Activated CD4-positive, alpha-beta memory T cell treated with anti-CD3 and anti-CD28 coated beads for 36 hours (primary cell): ENCODE measurements around the gene TRERF1. TPM values are rescaled to one million over a fixed set of nuclear protein-coding genes. Genes with fewer than 3 reads are reported as not detected.

Experiments used
- CTCF ChIA-PET: fragments of 350-600 bp; sonication (Branson Sonifier 250); formaldehyde crosslinking; loops from one replicate; lab custom pipeline; 2021; ENCODE audit warnings: antibody characterized with exemption, inconsistent platforms; lab: Charles Lee
- POLR2A ChIA-PET: fragments of 350-600 bp; sonication (Branson Sonifier 250); formaldehyde crosslinking; loops from one replicate; lab custom pipeline; 2021; ENCODE audit warnings: antibody characterized with exemption; lab: Charles Lee
- DNase-seq: peaks from one replicate; pipeline ENCODE4 v3.0.0-alpha.2; 2020
- H3K27ac Mint-ChIP-seq: one replicate; pipeline ENCODE4 v1.8.0; 2021; ENCODE audit warnings: mixed read lengths
- H3K27me3 Mint-ChIP-seq: one replicate; pipeline ENCODE4 v1.8.0; 2021; ENCODE audit warnings: mixed read lengths
- H3K36me3 Mint-ChIP-seq: one replicate; pipeline ENCODE4 v1.8.0; 2021; ENCODE audit warnings: mixed read lengths
- H3K4me1 Mint-ChIP-seq: one replicate; pipeline ENCODE4 v1.8.0; 2021; ENCODE audit warnings: low read depth, mixed read lengths
- H3K4me3 Mint-ChIP-seq: one replicate; pipeline ENCODE4 v1.8.0; 2021; ENCODE audit warnings: mild to moderate bottlenecking, mixed read lengths
- H3K9me3 Mint-ChIP-seq: one replicate; pipeline ENCODE4 v1.8.0; 2021; ENCODE audit warnings: mixed read lengths
- intact Hi-C: fragments of 100-400 bp; cut with micrococcal nuclease; formaldehyde crosslinking; loops from one replicate; pipeline ENCODE4 v1.15.1; 2023
- total RNA-seq, 2 experiments: library from RNA; stranded (reverse); gene quantifications; one replicate each; pipeline ENCODE4 v1.2.3, GENCODE V29; 2021

The TRERF1 gene
- total RNA-seq, 2 experiments from 2014 or later, result 16.3 to 16.7 TPM

DNA sequence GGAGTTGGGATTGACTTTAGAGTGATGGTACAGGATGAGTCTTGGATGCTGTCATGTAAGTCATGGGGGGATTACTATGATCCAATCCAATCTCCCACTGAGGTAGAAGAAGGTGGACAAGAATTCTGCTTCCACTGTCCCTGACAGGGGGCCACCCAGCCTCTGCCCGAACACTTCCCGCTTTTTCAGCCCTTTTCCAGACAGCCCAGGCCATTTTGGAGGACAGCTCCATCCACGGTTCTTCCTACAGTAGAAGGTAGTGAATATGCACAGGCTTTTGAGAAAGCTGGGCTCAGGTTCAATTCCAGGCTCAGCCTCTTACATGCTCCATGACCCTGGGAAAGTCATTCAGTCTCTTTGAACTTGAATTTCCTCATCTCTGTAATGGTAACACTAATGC is 31.0 kb downstream of the TRERF1 start:
- ChIA-PET POLR2A (no interaction called here), CTCF (no interaction called here)
- H3K27ac Mint-ChIP-seq, result no peak overlapping the region
- no peaks in the 10 kb centered on the region for H3K9me3 Mint-ChIP-seq
- DNase-seq, result no peak
- no peak overlapping the region for H3K4me3 Mint-ChIP-seq
- H3K27me3 Mint-ChIP-seq, result no peaks in the 10 kb centered on the region
- peaks cover 68% of the 10 kb centered on the region for H3K4me1 Mint-ChIP-seq
- H3K36me3 Mint-ChIP-seq, result no peaks in the 10 kb centered on the region
- intact Hi-C loops, result loop anchor here (5.0 kb wide), 1 partner anchor 102 kb away; no protein-coding TSS in a partner anchor

GRCh38 chr6:42419490-42420280 is 32.0 kb downstream of the TRERF1 start:
- intact Hi-C loops, result loop anchor here (5.0 kb wide), 1 partner anchor 103 kb away; no protein-coding TSS in a partner anchor
- no peak for DNase-seq
- no peak overlapping the region for H3K4me3 Mint-ChIP-seq
- POLR2A ChIA-PET, result interaction anchor here (1.9 kb wide), 1 partner anchor 29 kb away, joined by 6 read pairs; no protein-coding TSS in a partner anchor
- no peaks in the 10 kb centered on the region for H3K36me3 Mint-ChIP-seq
- no peaks in the 10 kb centered on the region for H3K27me3 Mint-ChIP-seq
- H3K27ac Mint-ChIP-seq, result no peak overlapping the region
- no peaks in the 10 kb centered on the region for H3K9me3 Mint-ChIP-seq
- CTCF ChIA-PET, result interaction anchor here (1.2 kb wide), 1 partner anchor 16 kb away, joined by 7 read pairs; no protein-coding TSS in a partner anchor
- H3K4me1 Mint-ChIP-seq, result peaks cover 70% of the 10 kb centered on the region

- no peak for DNase-seq
- ChIA-PET CTCF (no interaction called here), POLR2A (interaction anchor here (1.9 kb wide), 1 partner anchor 28 kb away, joined by 6 read pairs; no protein-coding TSS in a partner anchor)
- intact Hi-C loops, result no loop called here
- no peak overlapping the region for H3K27ac Mint-ChIP-seq
- peaks cover 68% of the 10 kb centered on the region for H3K4me1 Mint-ChIP-seq
- no peaks in the 10 kb centered on the region for H3K9me3 Mint-ChIP-seq
- no peaks in the 10 kb centered on the region for H3K36me3 Mint-ChIP-seq
- no peaks in the 10 kb centered on the region for H3K27me3 Mint-ChIP-seq
- no peak overlapping the region for H3K4me3 Mint-ChIP-seq
Measured at GRCh38 chr6:42418724-42419123, 33.0 kb downstream of the TRERF1 start.

GRCh38 chr6:42417641-42418112 is 34.0 kb downstream of the TRERF1 start:
- CTCF ChIA-PET, result no interaction called here
- peak; percentile 76 for DNase-seq
- Mint-ChIP-seq H3K27me3 (no peaks in the 10 kb centered on the region), H3K27ac (peak overlapping the region; percentile 50), H3K36me3 (no peaks in the 10 kb centered on the region), H3K9me3 (no peaks in the 10 kb centered on the region), H3K4me1 (peaks cover 59% of the 10 kb centered on the region), H3K4me3 (no peak overlapping the region)
- intact Hi-C loops, result loop anchor here (2.0 kb wide), 1 partner anchor 27 kb away; no protein-coding TSS in a partner anchor
- POLR2A ChIA-PET, result interaction anchor here (1.9 kb wide), 1 partner anchor 27 kb away, joined by 6 read pairs; no protein-coding TSS in a partner anchor

DNA sequence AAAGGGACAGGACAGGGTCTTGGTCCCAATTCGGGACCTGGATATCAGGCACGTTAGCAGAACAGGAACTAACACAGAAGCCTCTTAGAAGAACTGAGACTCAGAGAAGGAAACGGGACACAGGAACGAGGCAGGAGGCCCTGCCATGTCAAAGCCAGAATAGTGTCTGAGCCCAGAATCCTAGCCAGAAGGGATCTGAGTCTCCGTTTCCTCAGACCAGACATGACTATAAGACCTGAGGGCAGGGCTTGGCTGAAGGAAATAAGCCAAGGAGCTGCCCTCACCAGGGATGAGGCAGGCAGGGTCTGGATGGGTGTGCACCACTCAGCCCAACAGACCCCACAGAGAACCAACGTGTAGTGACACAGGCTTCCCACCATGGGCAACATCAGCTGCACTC is 40.3 kb downstream of the TRERF1 start:
- H3K27ac Mint-ChIP-seq, result no peak overlapping the region
- no peaks in the 10 kb centered on the region for H3K27me3 Mint-ChIP-seq
- H3K4me3 Mint-ChIP-seq, result no peak overlapping the region
- no peaks in the 10 kb centered on the region for H3K36me3 Mint-ChIP-seq
- ChIA-PET POLR2A (no interaction called here), CTCF (no interaction called here)
- DNase-seq, result no peak
- H3K4me1 Mint-ChIP-seq, result peaks cover 55% of the 10 kb centered on the region
- intact Hi-C loops, result no loop called here
- no peaks in the 10 kb centered on the region for H3K9me3 Mint-ChIP-seq

DNA sequence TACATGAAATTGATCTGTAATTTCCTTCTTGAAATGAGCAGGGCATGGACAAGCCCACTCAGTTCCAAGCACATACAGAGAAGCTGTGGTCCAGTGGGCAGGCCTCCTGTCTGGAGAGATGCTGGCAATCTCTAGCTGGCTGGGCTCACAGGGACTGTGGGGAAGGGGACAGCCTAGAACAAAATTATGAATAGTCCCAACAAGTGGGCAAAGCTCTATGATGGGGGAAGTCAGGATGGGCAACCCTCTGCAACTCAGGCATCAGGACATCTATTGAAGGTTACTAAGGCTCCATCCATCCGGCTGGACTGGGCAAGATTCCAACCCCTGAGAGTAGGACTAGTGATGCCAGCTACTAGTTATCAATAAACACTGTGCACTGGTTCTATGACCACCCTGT is 40.9 kb downstream of the TRERF1 start:
- intact Hi-C loops, result no loop called here
- no peaks in the 10 kb centered on the region for H3K9me3 Mint-ChIP-seq
- H3K27me3 Mint-ChIP-seq, result no peaks in the 10 kb centered on the region
- H3K4me3 Mint-ChIP-seq, result no peak overlapping the region
- no peak for DNase-seq
- ChIA-PET CTCF (no interaction called here), POLR2A (no interaction called here)
- H3K27ac Mint-ChIP-seq, result no peak overlapping the region
- H3K4me1 Mint-ChIP-seq, result peaks cover 55% of the 10 kb centered on the region
- H3K36me3 Mint-ChIP-seq, result no peaks in the 10 kb centered on the region

GRCh38 chr6:42409581-42409980 is 42.1 kb downstream of the TRERF1 start:
- no peak for DNase-seq
- no peaks in the 10 kb centered on the region for H3K36me3 Mint-ChIP-seq
- intact Hi-C loops, result no loop called here
- ChIA-PET POLR2A (no interaction called here), CTCF (interaction anchor here (0.8 kb wide), 1 partner anchor 21 kb away, joined by 3 read pairs; no protein-coding TSS in a partner anchor)
- H3K4me3 Mint-ChIP-seq, result no peak overlapping the region
- no peak overlapping the region for H3K27ac Mint-ChIP-seq
- no peaks in the 10 kb centered on the region for H3K27me3 Mint-ChIP-seq
- H3K4me1 Mint-ChIP-seq, result peaks cover 52% of the 10 kb centered on the region
- H3K9me3 Mint-ChIP-seq, result no peaks in the 10 kb centered on the region

DNA sequence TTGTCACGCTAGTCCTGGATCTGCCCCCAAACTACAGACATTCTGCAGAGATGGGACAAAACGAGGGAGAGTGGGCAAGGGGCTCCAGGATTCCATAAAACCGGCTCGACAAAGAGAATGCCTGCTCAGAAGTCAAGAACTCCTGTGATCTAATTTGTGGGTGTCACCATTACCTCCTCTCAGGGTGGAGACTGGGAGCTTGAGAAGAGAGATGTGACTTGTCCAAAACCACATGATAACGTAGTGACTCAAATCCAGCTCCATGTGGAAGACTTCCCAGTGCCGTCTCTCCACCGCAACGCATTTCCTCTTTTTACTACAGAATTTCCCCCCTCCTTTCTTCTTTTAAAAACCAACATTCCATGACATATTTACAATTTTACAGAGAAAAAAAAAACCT is 44.3 kb downstream of the TRERF1 start:
- ChIA-PET POLR2A (interaction anchor here (0.9 kb wide), 1 partner anchor 16 kb away, joined by 3 read pairs; no protein-coding TSS in a partner anchor), CTCF (interaction anchor here (0.9 kb wide), 1 partner anchor 140 kb away, joined by 3 read pairs; no protein-coding TSS in a partner anchor)
- Mint-ChIP-seq H3K9me3 (no peaks in the 10 kb centered on the region), H3K36me3 (peaks cover 5% of the 10 kb centered on the region), H3K27ac (peak overlapping the region; percentile 8), H3K4me3 (peak overlapping the region; percentile 31), H3K4me1 (peaks cover 68% of the 10 kb centered on the region), H3K27me3 (no peaks in the 10 kb centered on the region)
- peak; percentile 53 for DNase-seq
- intact Hi-C loops, result no loop called here

DNA sequence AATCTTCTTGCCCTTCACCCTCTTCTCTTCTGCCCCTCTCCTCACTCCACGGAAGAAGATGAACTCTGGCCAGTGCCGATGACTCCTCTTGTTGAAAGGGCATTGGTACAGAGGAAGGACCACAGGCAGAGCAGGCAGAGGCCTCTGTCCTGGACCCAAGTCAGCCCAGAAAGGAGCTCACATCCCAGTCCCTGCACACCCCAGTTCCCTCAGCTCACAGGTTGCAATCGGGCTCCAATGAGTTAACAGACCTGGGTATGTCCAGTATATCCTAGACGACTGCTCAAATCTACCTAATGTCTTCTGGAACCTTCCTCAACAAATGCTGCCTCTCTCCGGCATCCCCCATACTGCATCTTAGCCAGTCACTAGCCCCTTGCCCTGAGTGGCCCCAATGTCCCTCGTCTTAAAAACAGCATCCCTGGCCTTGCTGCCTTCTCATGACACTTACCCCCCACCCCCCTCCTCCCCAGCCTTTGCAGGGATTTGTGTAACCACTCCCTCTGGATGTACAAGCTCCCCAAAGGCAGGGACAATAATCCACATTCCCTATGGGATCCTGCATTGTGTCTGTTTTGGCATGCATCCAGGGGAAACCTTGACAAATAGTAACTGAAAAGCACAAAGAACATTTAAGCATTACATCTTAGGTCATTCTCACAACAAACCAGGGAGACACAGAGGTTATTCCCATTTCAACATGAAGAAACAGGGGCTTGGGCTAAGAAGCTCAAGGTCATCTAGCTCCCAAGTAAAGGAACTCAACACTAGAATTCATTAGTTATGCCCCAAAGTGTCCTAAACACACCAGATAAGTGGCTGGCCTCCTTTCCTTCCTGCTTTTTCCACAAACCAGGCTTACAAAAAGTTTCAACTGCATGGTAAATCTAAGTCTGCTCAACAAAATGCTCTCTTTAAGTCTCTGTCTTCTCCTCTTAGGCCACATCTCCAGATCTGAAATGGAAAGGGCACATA is 45.1 kb downstream of the TRERF1 start:
- Mint-ChIP-seq H3K4me1 (peaks cover 74% of the 10 kb centered on the region), H3K36me3 (peaks cover 5% of the 10 kb centered on the region), H3K9me3 (no peaks in the 10 kb centered on the region), H3K4me3 (no peak overlapping the region), H3K27me3 (no peaks in the 10 kb centered on the region), H3K27ac (peak overlapping the region; percentile 8)
- intact Hi-C loops, result no loop called here
- POLR2A ChIA-PET, result interaction anchor here (0.9 kb wide), 1 partner anchor 17 kb away, joined by 3 read pairs; no protein-coding TSS in a partner anchor
- DNase-seq, result no peak
- CTCF ChIA-PET, result interaction anchor here (0.9 to 1.1 kb wide), 2 partner anchors 20 to 141 kb away, joined by 3 read pairs; no protein-coding TSS in a partner anchor

GRCh38 chr6:42405021-42405420 is 46.7 kb downstream of the TRERF1 start:
- peaks cover 76% of the 10 kb centered on the region for H3K4me1 Mint-ChIP-seq
- POLR2A ChIA-PET, result interaction anchor here (0.6 to 5.2 kb wide), 3 partner anchors 14 to 65 kb away, joined by 3 to 69 read pairs (median 5); no protein-coding TSS in a partner anchor
- CTCF ChIA-PET, result interaction anchor here (1.3 to 3.6 kb wide), 5 partner anchors 15 to 143 kb away, joined by 4 to 23 read pairs (median 7); no protein-coding TSS in a partner anchor
- no peak overlapping the region for H3K27ac Mint-ChIP-seq
- peaks cover 5% of the 10 kb centered on the region for H3K36me3 Mint-ChIP-seq
- no peak overlapping the region for H3K4me3 Mint-ChIP-seq
- no peaks in the 10 kb centered on the region for H3K27me3 Mint-ChIP-seq
- DNase-seq, result no peak
- H3K9me3 Mint-ChIP-seq, result no peaks in the 10 kb centered on the region
- intact Hi-C loops, result loop anchor here (2.0 kb wide), 1 partner anchor 18 kb away; no protein-coding TSS in a partner anchor

- peaks cover 76% of the 10 kb centered on the region for H3K4me1 Mint-ChIP-seq
- POLR2A ChIA-PET, result interaction anchor here (1.2 to 5.2 kb wide), 2 partner anchors 14 to 45 kb away, joined by 5 to 69 read pairs; no protein-coding TSS in a partner anchor
Measured at GRCh38 chr6:42404484-42404883, 47.2 kb downstream of the TRERF1 start.

More at GRCh38 chr6:42404484-42404883, 47.2 kb downstream of the TRERF1 start:
- peak overlapping the region; percentile 2 for H3K4me3 Mint-ChIP-seq
- DNase-seq, result peak; percentile 69
- peak overlapping the region; percentile 55 for H3K27ac Mint-ChIP-seq
- intact Hi-C loops, result loop anchor here (2.0 to 5.0 kb wide), 2 partner anchors 18 to 118 kb away; no protein-coding TSS in a partner anchor
- no peaks in the 10 kb centered on the region for H3K27me3 Mint-ChIP-seq
- peaks cover 5% of the 10 kb centered on the region for H3K36me3 Mint-ChIP-seq
- CTCF ChIA-PET, result interaction anchor here (1.2 to 3.6 kb wide), 7 partner anchors 15 to 144 kb away, joined by 4 to 23 read pairs (median 7); no protein-coding TSS in a partner anchor
- H3K9me3 Mint-ChIP-seq, result no peaks in the 10 kb centered on the region
